Body of pancreas (tissue), 4 donors: ENCODE data around the gene PRDM16.

Experiments used
- POLR2A ChIP-seq, 3 donors: fragments of 450-650 bp; IDR thresholded peaks; one replicate each; pipeline ENCODE4 v1.6.1; 2016; ENCODE audit warnings: antibody characterized with exemption in 3 of 3, mild to moderate bottlenecking in 2 of 3
- TF ChIP-seq, protein P1 (sequence below), 7 experiments: fragments of 450-650 bp in 4 of 7; fragments of 200-600 bp in 3 of 7; sonication (generic) in 3 of 7; IDR thresholded peaks; one replicate each; pipeline ENCODE4 v1.5.1; 2016 to 2019; ENCODE audit warnings: antibody characterized with exemption in 7 of 7

GRCh38 chr1:3396411-3396810 lies 327.4 kb downstream of the PRDM16 start:
- TF ChIP-seq, protein P1, sequence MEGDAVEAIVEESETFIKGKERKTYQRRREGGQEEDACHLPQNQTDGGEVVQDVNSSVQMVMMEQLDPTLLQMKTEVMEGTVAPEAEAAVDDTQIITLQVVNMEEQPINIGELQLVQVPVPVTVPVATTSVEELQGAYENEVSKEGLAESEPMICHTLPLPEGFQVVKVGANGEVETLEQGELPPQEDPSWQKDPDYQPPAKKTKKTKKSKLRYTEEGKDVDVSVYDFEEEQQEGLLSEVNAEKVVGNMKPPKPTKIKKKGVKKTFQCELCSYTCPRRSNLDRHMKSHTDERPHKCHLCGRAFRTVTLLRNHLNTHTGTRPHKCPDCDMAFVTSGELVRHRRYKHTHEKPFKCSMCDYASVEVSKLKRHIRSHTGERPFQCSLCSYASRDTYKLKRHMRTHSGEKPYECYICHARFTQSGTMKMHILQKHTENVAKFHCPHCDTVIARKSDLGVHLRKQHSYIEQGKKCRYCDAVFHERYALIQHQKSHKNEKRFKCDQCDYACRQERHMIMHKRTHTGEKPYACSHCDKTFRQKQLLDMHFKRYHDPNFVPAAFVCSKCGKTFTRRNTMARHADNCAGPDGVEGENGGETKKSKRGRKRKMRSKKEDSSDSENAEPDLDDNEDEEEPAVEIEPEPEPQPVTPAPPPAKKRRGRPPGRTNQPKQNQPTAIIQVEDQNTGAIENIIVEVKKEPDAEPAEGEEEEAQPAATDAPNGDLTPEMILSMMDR (IDR thresholded peaks at IDR 0.05): no peak
- no peak for TF ChIP-seq POLR2A (IDR thresholded peaks at IDR 0.05)
